SK-N-SH (cell line): ENCODE data around the gene CACNA2D3. TPM values are rescaled to one million over a fixed set of nuclear protein-coding genes. Genes with fewer than 3 reads are reported as not detected.

Experiments used
- CTCF ChIA-PET: fragments of 300-600, 350-600 bp; formaldehyde crosslinking; extraction: SDS; loops from one replicate; lab custom pipeline; 2021; lab: Yijun Ruan, JAX
- POLR2A ChIA-PET: fragments of 350-600 bp; sonication (Branson Sonifier 250); formaldehyde crosslinking; extraction: SDS; loops from one replicate; lab custom pipeline; 2020; ENCODE audit warnings: antibody characterized with exemption, inconsistent platforms; lab: Yijun Ruan, JAX
- DNase-seq: peaks from one replicate; pipeline ENCODE4 v3.0.0; 2012
- H2AFZ ChIP-seq: fragments of 200-600 bp; sonication (generic); 2 replicates; pipeline ENCODE4 v1.8.1; 2016; ENCODE audit warnings: antibody characterized with exemption, mild to moderate bottlenecking, low read depth
- H3F3A ChIP-seq: fragments of 200-600 bp; sonication (generic); replicated peaks from 2 replicates; pipeline ENCODE3; 2016; ENCODE audit warnings: antibody characterized with exemption, mild to moderate bottlenecking; ENCODE audit not compliant: insufficient read depth
- H3K27ac ChIP-seq, 2 experiments: fragments of 200-500 bp in 1 of 2; fragments of 200-600 bp in 1 of 2; sonication (Bioruptor generic) in 1 of 2; sonication (generic), shearing (Covaris generic) in 1 of 2; 2 replicates each; pipeline versions ENCODE4 v1.5.1 to v1.6.1; 2014 to 2016; ENCODE audit warnings: low read depth in 2 of 2, inconsistent platforms in 1 of 2, low read length in 1 of 2, mild to moderate bottlenecking in 1 of 2, mixed read lengths in 1 of 2
- H3K27me3 ChIP-seq: fragments of 200-600 bp; sonication (generic), shearing (Covaris generic); 2 replicates; pipeline ENCODE4 v1.6.1; 2016; ENCODE audit warnings: mixed run types; ENCODE audit not compliant: insufficient read depth
- H3K36me3 ChIP-seq, 2 experiments: fragments of 200-500 bp in 1 of 2; fragments of 200-600 bp in 1 of 2; sonication (Bioruptor generic) in 1 of 2; sonication (generic) in 1 of 2; replicated peaks in 1 of 2; 2 replicates each; pipeline versions ENCODE3 to v1.5.1; 2014 to 2016; ENCODE audit warnings: low read length in 1 of 2, mild to moderate bottlenecking in 1 of 2; ENCODE audit not compliant: insufficient read depth in 2 of 2, control insufficient read depth in 1 of 2
- H3K4me1 ChIP-seq, 2 experiments: fragments of 200-500 bp in 1 of 2; fragments of 200-600 bp in 1 of 2; sonication (Bioruptor generic) in 1 of 2; sonication (generic), shearing (Covaris generic) in 1 of 2; 2 replicates each; pipeline versions ENCODE4 v1.5.1 to v1.6.1; 2014 to 2016; ENCODE audit warnings: low read depth in 1 of 2, low read length in 1 of 2, mixed run types in 1 of 2; ENCODE audit not compliant: insufficient read depth in 2 of 2, control insufficient read depth in 1 of 2
- H3K4me2 ChIP-seq: fragments of 200-600 bp; sonication (generic), shearing (Covaris generic); 2 replicates; pipeline ENCODE4 v1.6.1; 2017; ENCODE audit warnings: mixed run types
- H3K4me3 ChIP-seq, 2 experiments: fragments of 200-500 bp in 1 of 2; fragments of 200-600 bp in 1 of 2; sonication (Bioruptor generic) in 1 of 2; sonication (generic), shearing (Covaris generic) in 1 of 2; 2 replicates each; pipeline versions ENCODE4 v1.5.1 to v1.8.1; 2014 to 2016; ENCODE audit warnings: low read depth in 2 of 2, inconsistent platforms in 1 of 2, low read length in 1 of 2, mild to moderate bottlenecking in 1 of 2, mixed read lengths in 1 of 2, moderate library complexity in 1 of 2
- H3K79me2 ChIP-seq: fragments of 200-600 bp; sonication (generic); 2 replicates; pipeline ENCODE4 v1.8.1; 2017; ENCODE audit warnings: mild to moderate bottlenecking; ENCODE audit not compliant: insufficient read depth
- H3K9ac ChIP-seq: fragments of 200-600 bp; sonication (generic); 2 replicates; pipeline ENCODE4 v1.6.1; 2017; ENCODE audit warnings: mixed run types
- H3K9me2 ChIP-seq: fragments of 200-600 bp; sonication (generic); 2 replicates; pipeline ENCODE4 v1.6.1; 2017; ENCODE audit warnings: mixed run types
- H3K9me3 ChIP-seq: fragments of 200-600 bp; sonication (generic); 2 replicates; pipeline ENCODE4 v1.6.1; 2017; ENCODE audit warnings: mixed run types, mild to moderate bottlenecking, moderate library complexity
- H4K20me1 ChIP-seq: fragments of 200-600 bp; sonication (generic); 2 replicates; pipeline ENCODE4 v1.6.1; 2017; ENCODE audit warnings: mild to moderate bottlenecking, mixed run types; ENCODE audit not compliant: insufficient read depth
- CHD2 ChIP-seq: fragments of 150-350 bp; IDR thresholded peaks from 2 replicates; pipeline ENCODE4 v1.6.1; 2018; ENCODE audit warnings: low read length; ENCODE audit not compliant: partially characterized antibody
- ELF1 ChIP-seq: IDR thresholded peaks from 2 replicates; pipeline ENCODE4 v1.4.0; 2012
- EP300 ChIP-seq, 2 experiments: IDR thresholded peaks; 2 replicates each; pipeline versions ENCODE4 v1.4.0 to v1.6.1; 2012; ENCODE audit warnings: borderline replicate concordance in 1 of 2, low read depth in 1 of 2, low read length in 1 of 2
- FOSL2 ChIP-seq: IDR thresholded peaks from 2 replicates; pipeline ENCODE4 v1.4.0; 2012; ENCODE audit warnings: low read depth, mild to moderate bottlenecking, moderate library complexity, borderline replicate concordance
- GATA2 ChIP-seq: sonication (generic); formaldehyde crosslinking; IDR thresholded peaks from 2 replicates; pipeline ENCODE4 v1.5.0; 2020; ENCODE audit warnings: mild to moderate bottlenecking, missing genetic modification reagents
- IRF3 ChIP-seq: fragments of 150-350 bp; IDR thresholded peaks from 2 replicates; pipeline ENCODE4 v1.6.1; 2016; ENCODE audit warnings: mild to moderate bottlenecking, low read depth, low read length
- JUND ChIP-seq: IDR thresholded peaks from 2 replicates; pipeline ENCODE4 v1.4.0; 2012
- MAX ChIP-seq: IDR thresholded peaks from 2 replicates; pipeline ENCODE4 v1.4.0; 2012; ENCODE audit warnings: low read depth
- MEF2A ChIP-seq: IDR thresholded peaks from 2 replicates; pipeline ENCODE4 v1.4.0; 2012; ENCODE audit warnings: low read depth, borderline replicate concordance
- MXI1 ChIP-seq: IDR thresholded peaks from 2 replicates; pipeline ENCODE4 v1.6.1; 2012; ENCODE audit warnings: mild to moderate bottlenecking, low read depth, low read length, improper control_type of control experiment
- NFIC ChIP-seq: IDR thresholded peaks from 2 replicates; pipeline ENCODE4 v1.4.0; 2012; ENCODE audit warnings: borderline replicate concordance
- PBX3 ChIP-seq: IDR thresholded peaks from 2 replicates; pipeline ENCODE4; 2012
- POLR2AphosphoS5 ChIP-seq: IDR thresholded peaks from 2 replicates; pipeline ENCODE4 v1.6.1; 2012; ENCODE audit warnings: low read depth, low read length
- RAD21 ChIP-seq: IDR thresholded peaks from 2 replicates; pipeline ENCODE4 v1.6.1; 2012; ENCODE audit warnings: mild to moderate bottlenecking, low read length
- RCOR1 ChIP-seq: fragments of 150-350 bp; IDR thresholded peaks from 2 replicates; pipeline ENCODE4 v1.6.1; 2017; ENCODE audit warnings: antibody characterized with exemption, low read length
- RXRA ChIP-seq: IDR thresholded peaks from 2 replicates; pipeline ENCODE4 v1.4.0; 2012; ENCODE audit warnings: low read depth, mild to moderate bottlenecking, borderline replicate concordance
- SIN3A ChIP-seq: IDR thresholded peaks from 2 replicates; pipeline ENCODE4 v1.6.1; 2012; ENCODE audit warnings: low read depth, mild to moderate bottlenecking, low read length, moderate library complexity, borderline replicate concordance
- SMC3 ChIP-seq: IDR thresholded peaks from 2 replicates; pipeline ENCODE4 v1.6.1; 2012; ENCODE audit warnings: low read depth, low read length, improper control_type of control experiment
- TCF12 ChIP-seq: IDR thresholded peaks from 2 replicates; pipeline ENCODE4 v1.4.0; 2012
- TEAD4 ChIP-seq: IDR thresholded peaks from 2 replicates; pipeline ENCODE4 v1.4.0; 2012; ENCODE audit warnings: mild to moderate bottlenecking, borderline replicate concordance; ENCODE audit not compliant: insufficient read depth
- USF1 ChIP-seq: IDR thresholded peaks from 2 replicates; pipeline ENCODE4 v1.4.0; 2012; ENCODE audit warnings: low read depth, borderline replicate concordance
- USF2 ChIP-seq: fragments of 150-350 bp; IDR thresholded peaks from 2 replicates; pipeline ENCODE4 v1.6.1; 2017; ENCODE audit warnings: antibody characterized with exemption, low read length, low read depth, borderline replicate concordance
- YY1 ChIP-seq: IDR thresholded peaks from 2 replicates; pipeline ENCODE4 v1.4.0; 2012; ENCODE audit warnings: low read depth, mild to moderate bottlenecking
- WGBS: methylation state at CpG from one replicate; pipeline ENCODE4 v1.1.6; 2017; ENCODE audit warnings: low lambda C conversion rate; 5-methylcytosine and 5-hydroxymethylcytosine counted together
- polyA plus RNA-seq, 3 experiments: library from polyadenylated mRNA; depleted of rRNA; stranded (reverse); fragments of >200 nt; gene quantifications; 2 replicates each; pipeline ENCODE4 v1.2.3, GENCODE V29; 2012

CACNA2D3 gene
- polyA plus RNA-seq, 1 of the 3 experiments (the other 2 are of a cell fraction): 0.15 TPM

GRCh38 chr3:55097441-55097840 lies 975.1 kb downstream of the CACNA2D3 start:
- WGBS: 48% methylated on average over 3 of the region's 3 CpGs
- no peaks in the 10 kb centered on the region for H3K9me3 ChIP-seq
- H3F3A ChIP-seq: no peaks in the 10 kb centered on the region
- no peak overlapping the region for H3K4me2 ChIP-seq
- no peaks in the 10 kb centered on the region for H3K9me2 ChIP-seq
- H3K27me3 ChIP-seq: no peaks in the 10 kb centered on the region
- H3K4me3 ChIP-seq: no peak overlapping the region
- CTCF ChIA-PET: no interaction called here
- H2AFZ ChIP-seq: no peak overlapping the region
- H3K4me1 ChIP-seq: no peaks in the 10 kb centered on the region
- no peak for DNase-seq
- H4K20me1 ChIP-seq: no peaks in the 10 kb centered on the region
- no peak overlapping the region for H3K27ac ChIP-seq
- H3K9ac ChIP-seq: no peak overlapping the region
- POLR2A ChIA-PET: no interaction called here
- no peaks in the 10 kb centered on the region for H3K36me3 ChIP-seq
- H3K79me2 ChIP-seq: no peaks in the 10 kb centered on the region
- TF ChIP-seq ELF1: no peak
- TF ChIP-seq EP300 (IDR thresholded peaks at IDR 0.05; ENCODE audit: borderline replicate concordance in 1 of 2, low read depth in 1 of 2, low read length in 1 of 2): no peak
- no peak for TF ChIP-seq SIN3A
- no peak for TF ChIP-seq MXI1
- no peak for TF ChIP-seq CHD2
- TF ChIP-seq GATA2: no peak
- no peak for TF ChIP-seq POLR2AphosphoS5
- TF ChIP-seq RCOR1: no peak
- no peak for TF ChIP-seq USF1
- TF ChIP-seq SMC3: no peak
- TF ChIP-seq RXRA: no peak
- TF ChIP-seq FOSL2: no peak

GRCh38 chr3:55105647-55106046 lies 983.3 kb downstream of the CACNA2D3 start:
- ChIA-PET POLR2A (no interaction called here), CTCF (no interaction called here)
- Histone ChIP-seq H3K4me3 (no peak overlapping the region), H3K36me3 (no peaks in the 10 kb centered on the region), H2AFZ (no peak overlapping the region), H3K27ac (no peak overlapping the region), H3K4me1 (no peaks in the 10 kb centered on the region), H3F3A (no peaks in the 10 kb centered on the region), H3K79me2 (no peaks in the 10 kb centered on the region), H3K9me3 (no peaks in the 10 kb centered on the region), H4K20me1 (no peaks in the 10 kb centered on the region), H3K9ac (no peak overlapping the region), H3K27me3 (no peaks in the 10 kb centered on the region), H3K9me2 (no peaks in the 10 kb centered on the region), H3K4me2 (no peak overlapping the region)
- DNase-seq: no peak
- 63% methylated on average over 10 of the region's 10 CpGs for WGBS
- TF ChIP-seq RAD21 (no peak), YY1 (no peak), USF1 (no peak), JUND (no peak), IRF3 (no peak), MAX (no peak), TEAD4 (no peak), TCF12 (no peak), ELF1 (no peak), RXRA (no peak), USF2 (no peak), NFIC (no peak), SMC3 (no peak), RCOR1 (no peak), PBX3 (no peak), MEF2A (no peak)
